ENCODE data around the gene CST9L.

The CST9L gene

DNA sequence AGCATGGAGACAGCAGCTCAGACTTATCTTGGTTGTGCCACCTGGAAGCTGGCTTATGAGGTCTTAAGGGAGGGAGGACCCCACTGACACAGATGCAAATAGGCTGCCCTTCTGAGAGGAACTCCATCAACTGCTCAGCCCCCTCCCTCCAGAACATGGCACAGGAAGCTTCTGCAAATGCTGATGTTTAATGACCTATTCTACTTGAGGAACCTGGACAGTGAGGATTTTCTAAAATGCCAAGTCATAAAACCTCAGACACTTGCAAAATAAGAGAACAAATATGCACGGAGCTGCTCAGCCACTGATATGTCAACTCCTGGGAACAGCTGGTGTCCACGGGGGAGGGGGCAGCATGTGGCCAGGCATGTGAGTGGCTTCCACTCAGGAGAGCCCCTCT lies 34.0 kb upstream of the CST9L start:
- POLR2A ChIA-PET (ENCODE audit: low non-redundant PET): no interaction called here

GRCh38 chr20:23601715-23602114 lies 33.4 kb upstream of the CST9L start:
- DNase-seq (ENCODE audit: low spot score): no peak
- no peak overlapping the region for H3K27ac ChIP-seq
- CTCF ChIA-PET: interaction anchor here (0.6 to 3.9 kb wide), 2 partner anchors 159 to 160 kb away, joined by 3 to 21 read pairs; no protein-coding TSS in a partner anchor
- POLR2A ChIA-PET (ENCODE audit: low non-redundant PET): no interaction called here
- TF ChIP-seq, protein P1, sequence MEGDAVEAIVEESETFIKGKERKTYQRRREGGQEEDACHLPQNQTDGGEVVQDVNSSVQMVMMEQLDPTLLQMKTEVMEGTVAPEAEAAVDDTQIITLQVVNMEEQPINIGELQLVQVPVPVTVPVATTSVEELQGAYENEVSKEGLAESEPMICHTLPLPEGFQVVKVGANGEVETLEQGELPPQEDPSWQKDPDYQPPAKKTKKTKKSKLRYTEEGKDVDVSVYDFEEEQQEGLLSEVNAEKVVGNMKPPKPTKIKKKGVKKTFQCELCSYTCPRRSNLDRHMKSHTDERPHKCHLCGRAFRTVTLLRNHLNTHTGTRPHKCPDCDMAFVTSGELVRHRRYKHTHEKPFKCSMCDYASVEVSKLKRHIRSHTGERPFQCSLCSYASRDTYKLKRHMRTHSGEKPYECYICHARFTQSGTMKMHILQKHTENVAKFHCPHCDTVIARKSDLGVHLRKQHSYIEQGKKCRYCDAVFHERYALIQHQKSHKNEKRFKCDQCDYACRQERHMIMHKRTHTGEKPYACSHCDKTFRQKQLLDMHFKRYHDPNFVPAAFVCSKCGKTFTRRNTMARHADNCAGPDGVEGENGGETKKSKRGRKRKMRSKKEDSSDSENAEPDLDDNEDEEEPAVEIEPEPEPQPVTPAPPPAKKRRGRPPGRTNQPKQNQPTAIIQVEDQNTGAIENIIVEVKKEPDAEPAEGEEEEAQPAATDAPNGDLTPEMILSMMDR (conservative IDR thresholded peaks at IDR 0.05; ENCODE audit: low read depth): no peak

More for the DNA sequence above, 34.0 kb upstream of the CST9L start:
- CTCF ChIA-PET: interaction anchor here (3.9 kb wide), 1 partner anchor 160 kb away, joined by 21 read pairs; no protein-coding TSS in a partner anchor
- H3K27ac ChIP-seq: no peak overlapping the region
- TF ChIP-seq, protein P1 (conservative IDR thresholded peaks at IDR 0.05; ENCODE audit: low read depth): no peak
- DNase-seq (ENCODE audit: low spot score): no peak

- no peak overlapping the region for H3K27ac ChIP-seq
- ChIA-PET POLR2A (ENCODE audit: low non-redundant PET) (no interaction called here), CTCF (interaction anchor here (0.7 kb wide), 1 partner anchor 134 kb away, joined by 6 read pairs; no protein-coding TSS in a partner anchor)
- TF ChIP-seq, protein P1 (conservative IDR thresholded peaks at IDR 0.05; ENCODE audit: low read depth): no peak
- no peak for DNase-seq (ENCODE audit: low spot score)
These were observed 30.2 kb upstream of the CST9L start for GRCh38 chr20:23598481-23598880.

GRCh38 chr20:23596579-23597250 lies 28.4 kb upstream of the CST9L start:
- ChIA-PET CTCF (no interaction called here), POLR2A (ENCODE audit: low non-redundant PET) (no interaction called here)
- DNase-seq (ENCODE audit: low spot score): no peak
- TF ChIP-seq, protein P1 (conservative IDR thresholded peaks at IDR 0.05; ENCODE audit: low read depth): no peak
- H3K27ac ChIP-seq: no peak overlapping the region

DNA sequence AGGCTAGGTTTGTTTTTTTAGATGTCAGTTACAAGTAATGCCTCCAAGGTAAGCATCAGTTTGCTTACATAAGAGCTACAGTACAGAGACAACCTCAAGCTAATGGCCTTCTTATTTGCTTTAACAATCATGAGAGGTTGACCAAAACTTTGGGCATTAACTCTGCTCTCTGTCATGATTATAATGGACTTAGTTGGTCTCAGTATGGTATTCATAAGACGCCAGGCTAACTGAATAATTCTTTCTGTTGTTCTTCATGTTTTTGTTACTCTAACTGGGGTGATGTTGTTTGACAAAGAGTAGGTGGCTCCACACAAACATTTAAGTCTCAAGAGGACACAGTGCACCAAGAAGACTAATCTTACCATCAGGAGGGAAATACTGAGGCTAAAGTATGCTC lies 27.7 kb upstream of the CST9L start:
- no peak for DNase-seq (ENCODE audit: low spot score)
- ChIA-PET POLR2A (ENCODE audit: low non-redundant PET) (no interaction called here), CTCF (no interaction called here)
- TF ChIP-seq, protein P1 (conservative IDR thresholded peaks at IDR 0.05; ENCODE audit: low read depth): no peak
- no peak overlapping the region for H3K27ac ChIP-seq

GRCh38 chr20:23588434-23589403 lies 20.4 kb upstream of the CST9L start:
- TF ChIP-seq, protein P1 (conservative IDR thresholded peaks at IDR 0.05; ENCODE audit: low read depth): no peak
- DNase-seq (ENCODE audit: low spot score): no peak
- H3K27ac ChIP-seq: no peak overlapping the region
- ChIA-PET CTCF (no interaction called here), POLR2A (ENCODE audit: low non-redundant PET) (no interaction called here)

All from RWPE1 (cell line).